Stomach smooth muscle (tissue), 2 donors: ENCODE data around the gene COL5A1.
"Not testable (repeated sequence)": the region's sequence is repeated elsewhere in the genome, so short reads cannot be mapped to it uniquely, and the experiment has no call there.

Experiments used
- H3K27ac ChIP-seq: one replicate; pipeline ENCODE4 v1.7.0; 2013; ENCODE audit warnings: mild to moderate bottlenecking, low read length, inconsistent platforms
- H3K27me3 ChIP-seq, 2 donors: one replicate each; pipeline ENCODE4 v1.7.0; 2013; ENCODE audit warnings: low read length in 2 of 2; ENCODE audit not compliant: insufficient read depth in 2 of 2, control insufficient read depth in 1 of 2
- H3K36me3 ChIP-seq, 2 donors: one replicate each; pipeline ENCODE4 v1.7.0; 2013; ENCODE audit warnings: low read length in 2 of 2; ENCODE audit not compliant: control insufficient read depth in 2 of 2, insufficient read depth in 2 of 2
- H3K4me1 ChIP-seq: one replicate; pipeline ENCODE4 v1.7.0; 2013; ENCODE audit warnings: low read length; ENCODE audit not compliant: control insufficient read depth, insufficient read depth
- H3K4me3 ChIP-seq, 2 donors: one replicate each; pipeline ENCODE4 v1.7.0; 2013; ENCODE audit warnings: low read length in 2 of 2
- H3K9ac ChIP-seq, 2 donors: one replicate each; pipeline ENCODE4 v1.7.0; 2013; ENCODE audit warnings: low read length in 2 of 2, mild to moderate bottlenecking in 1 of 2
- H3K9me3 ChIP-seq, 2 donors: one replicate each; pipeline ENCODE4 v1.7.0; 2013; ENCODE audit warnings: low read length in 2 of 2; ENCODE audit not compliant: control insufficient read depth in 2 of 2
- donor health status: healthy.
- donor health status: Pancreatic carcinoma.

The COL5A1 gene

GRCh38 chr9:134853893-134854292 is 212.3 kb downstream of the COL5A1 start:
- H3K36me3 ChIP-seq = no peaks in the 10 kb centered on the region
- H3K27me3 ChIP-seq = peaks cover 0 to 7% of the 10 kb centered on the region in 2 donors
- peaks cover 3% of the 10 kb centered on the region for H3K4me1 ChIP-seq
- H3K9ac ChIP-seq = no peak overlapping the region
- no peak overlapping the region for H3K27ac ChIP-seq
- peaks cover 0 to 2% of the 10 kb centered on the region in 2 donors for H3K9me3 ChIP-seq
- no peak overlapping the region for H3K4me3 ChIP-seq

GRCh38 chr9:134854541-134854981 is 213.0 kb downstream of the COL5A1 start:
- H3K4me3 ChIP-seq = no peak overlapping the region
- no peak overlapping the region for H3K9ac ChIP-seq
- H3K4me1 ChIP-seq = peaks cover 3% of the 10 kb centered on the region
- peaks cover 0 to 7% of the 10 kb centered on the region in 2 donors for H3K27me3 ChIP-seq
- H3K36me3 ChIP-seq = no peaks in the 10 kb centered on the region
- peaks cover 0 to 2% of the 10 kb centered on the region in 2 donors for H3K9me3 ChIP-seq
- H3K27ac ChIP-seq = no peak overlapping the region

- no peak overlapping the region for H3K4me3 ChIP-seq
- H3K27me3 ChIP-seq = peaks cover 0 to 7% of the 10 kb centered on the region in 2 donors
- peaks cover 0 to 2% of the 10 kb centered on the region in 2 donors for H3K9me3 ChIP-seq
Observed at GRCh38 chr9:134855231-134855899, 213.8 kb downstream of the COL5A1 start.

GRCh38 chr9:134855900-134856377 is 214.3 kb downstream of the COL5A1 start:
- H3K27ac ChIP-seq = no peak overlapping the region
- H3K4me1 ChIP-seq = peaks cover 3% of the 10 kb centered on the region
- H3K27me3 ChIP-seq = peaks cover 0 to 7% of the 10 kb centered on the region in 2 donors
- H3K9ac ChIP-seq = no peak overlapping the region
- H3K4me3 ChIP-seq = no peak overlapping the region
- H3K9me3 ChIP-seq = peaks cover 0 to 2% of the 10 kb centered on the region in 2 donors
- no peaks in the 10 kb centered on the region for H3K36me3 ChIP-seq

More at GRCh38 chr9:134855231-134855899, 213.8 kb downstream of the COL5A1 start:
- Histone ChIP-seq H3K27ac (no peak overlapping the region), H3K9ac (no peak overlapping the region), H3K4me1 (peaks cover 3% of the 10 kb centered on the region), H3K36me3 (no peaks in the 10 kb centered on the region)

GRCh38 chr9:134857451-134857850 is 215.8 kb downstream of the COL5A1 start:
- not testable (repeated sequence) for H3K4me3 ChIP-seq, H3K9ac ChIP-seq, H3K27ac ChIP-seq, H3K27me3 ChIP-seq, H3K9me3 ChIP-seq, H3K4me1 ChIP-seq, H3K36me3 ChIP-seq

GRCh38 chr9:134858051-134858841 is 216.6 kb downstream of the COL5A1 start:
- H3K27ac ChIP-seq = no peak overlapping the region
- no peaks in the 10 kb centered on the region for H3K36me3 ChIP-seq
- H3K4me1 ChIP-seq = peaks cover 4% of the 10 kb centered on the region
- peaks cover 0 to 7% of the 10 kb centered on the region in 2 donors for H3K27me3 ChIP-seq
- no peak overlapping the region for H3K9ac ChIP-seq
- peaks cover 0 to 2% of the 10 kb centered on the region in 2 donors for H3K9me3 ChIP-seq
- no peak overlapping the region for H3K4me3 ChIP-seq

- H3K9ac ChIP-seq = no peak overlapping the region
- peaks cover 0 to 2% of the 10 kb centered on the region in 2 donors for H3K9me3 ChIP-seq
- H3K4me3 ChIP-seq = no peak overlapping the region
- H3K27ac ChIP-seq = no peak overlapping the region
- H3K36me3 ChIP-seq = no peaks in the 10 kb centered on the region
- H3K4me1 ChIP-seq = peaks cover 14% of the 10 kb centered on the region
- H3K27me3 ChIP-seq = peaks cover 0 to 4% of the 10 kb centered on the region in 2 donors
Observed at GRCh38 chr9:134860510-134860909, 218.9 kb downstream of the COL5A1 start.

- Histone ChIP-seq H3K27me3 (peaks cover 0 to 4% of the 10 kb centered on the region in 2 donors), H3K9me3 (peaks cover 0 to 2% of the 10 kb centered on the region in 2 donors)
Observed at GRCh38 chr9:134861595-134862334, 220.2 kb downstream of the COL5A1 start.

GRCh38 chr9:134863306-134863902 is 221.8 kb downstream of the COL5A1 start:
- no peak overlapping the region for H3K4me3 ChIP-seq
- no peaks in the 10 kb centered on the region for H3K36me3 ChIP-seq

More at GRCh38 chr9:134861595-134862334, 220.2 kb downstream of the COL5A1 start:
- no peak overlapping the region for H3K9ac ChIP-seq
- peaks cover 14% of the 10 kb centered on the region for H3K4me1 ChIP-seq
- no peak overlapping the region for H3K27ac ChIP-seq
- H3K36me3 ChIP-seq = no peaks in the 10 kb centered on the region
- H3K4me3 ChIP-seq = no peak overlapping the region

More at GRCh38 chr9:134863306-134863902, 221.8 kb downstream of the COL5A1 start:
- H3K4me1 ChIP-seq = peaks cover 14% of the 10 kb centered on the region
- no peak overlapping the region for H3K27ac ChIP-seq
- no peaks in the 10 kb centered on the region for H3K9me3 ChIP-seq
- H3K27me3 ChIP-seq = no peaks in the 10 kb centered on the region
- no peak overlapping the region for H3K9ac ChIP-seq
